Suprapubic skin (tissue), 3 donors: ENCODE data around the gene NAALADL2.
"Not testable (repeated sequence)": the region's sequence is repeated elsewhere in the genome, so short reads cannot be mapped to it uniquely, and the experiment has no call there.

Experiments used
- CTCF ChIP-seq, 2 donors: fragments of 200-600 bp in 1 of 2; fragments of 450-650 bp in 1 of 2; sonication (generic) in 1 of 2; IDR thresholded peaks; one replicate each; pipeline ENCODE4 v1.5.1; 2016 to 2019; ENCODE audit warnings: antibody characterized with exemption in 2 of 2, mild to moderate bottlenecking in 1 of 2, moderate library complexity in 1 of 2
- EP300 ChIP-seq: sonication (generic); formaldehyde crosslinking; IDR thresholded peaks from one replicate; pipeline ENCODE4 v1.6.1; 2017; ENCODE audit warnings: antibody characterized with exemption

GRCh38 chr3:175822766-175823491 lies 963.8 kb downstream of the NAALADL2 start:
- not testable (repeated sequence) for TF ChIP-seq EP300; CTCF (IDR thresholded peaks at IDR 0.05)
